NCI-H460 (cell line): Measurements from ENCODE around the gene GOLGA6L1. TPM values are rescaled to one million over a fixed set of nuclear protein-coding genes. Genes with fewer than 3 reads are reported as not detected.
"Not testable (repeated sequence)": the region's sequence is repeated elsewhere in the genome, so short reads cannot be mapped to it uniquely, and the experiment has no call there.

Experiments used
- DNase-seq: peaks from one replicate; pipeline ENCODE4 v3.0.0-alpha.2; 2016; ENCODE audit warnings: low read depth; ENCODE audit errors: extremely low read depth
- polyA plus RNA-seq: library from polyadenylated mRNA; depleted of rRNA; stranded (reverse); fragments of >200 nt; gene quantifications from 2 replicates; pipeline ENCODE4 v1.2.3, GENCODE V29; 2014; cell fraction: nucleus; rRNA removed
- small RNA-seq, 2 experiments: library from RNA; depleted of rRNA; stranded (forward); fragments of <200 nt; gene quantifications; one replicate each; pipeline ENCODE3, GENCODE V24; 2014
- total RNA-seq: library from RNA; depleted of rRNA; stranded (reverse); fragments of >200 nt; shearing (Covaris generic); gene quantifications from 2 replicates; pipeline ENCODE4 v1.2.3, GENCODE V29; 2014; rRNA removed

Gene GOLGA6L1
- total RNA-seq = not detected in 2 replicates
- polyA plus RNA-seq = not detected in 2 replicates

DNA sequence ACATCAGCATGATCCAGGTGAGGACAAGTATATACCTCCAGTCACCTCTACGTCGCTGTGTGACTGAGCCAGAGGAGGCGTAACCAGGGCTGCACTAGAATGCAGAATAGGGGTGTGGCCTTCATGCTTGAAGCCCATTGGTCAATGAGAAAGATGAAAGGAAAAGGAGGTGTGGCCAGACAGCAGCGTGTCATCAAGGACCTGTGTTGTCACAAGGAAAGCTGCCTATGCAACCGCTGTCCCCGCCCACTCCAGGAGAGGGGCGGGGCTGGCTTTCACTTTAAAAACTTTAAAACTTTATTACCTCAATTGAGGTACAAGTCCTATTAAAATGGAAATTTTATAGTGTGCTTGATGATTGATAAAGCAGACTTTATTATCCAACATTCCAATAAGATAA is at the start of gene GOLGA6L1:
Gene GOLGA6L1 (minus strand): TSS at position 101 of the 400 bp plus-strand sequence. CDS start 91 bp downstream, at position 10.
- not testable (repeated sequence) for DNase-seq

GRCh38 chr15:23181201-23181600 is 44.6 kb upstream of the GOLGA6L1 start:
- not testable (repeated sequence) for DNase-seq

DNA sequence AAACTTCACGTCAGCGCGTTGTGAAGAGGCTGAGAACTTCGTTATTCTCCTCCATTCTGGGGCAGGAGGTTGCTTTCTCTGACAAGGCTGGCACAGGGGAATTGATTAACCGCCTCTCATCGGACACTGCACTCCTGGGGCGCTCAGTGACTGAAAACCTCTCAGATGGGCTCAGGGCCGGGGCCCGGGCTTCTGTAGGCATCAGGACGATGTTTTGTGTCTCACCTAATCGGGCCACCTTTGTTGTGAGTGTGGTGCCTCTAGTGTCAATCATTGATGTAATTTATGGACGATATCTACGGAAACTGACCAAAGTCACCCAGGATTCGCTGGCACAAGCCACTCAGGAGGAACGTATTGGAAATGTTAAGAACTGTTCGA is 43.9 kb upstream of the GOLGA6L1 start:
- not testable (repeated sequence) for DNase-seq

GRCh38 chr15:23179768-23180546 is 43.3 kb upstream of the GOLGA6L1 start:
- not testable (repeated sequence) for DNase-seq

GRCh38 chr15:23176683-23177082 is 40.1 kb upstream of the GOLGA6L1 start:
- DNase-seq = not testable (repeated sequence)

DNA sequence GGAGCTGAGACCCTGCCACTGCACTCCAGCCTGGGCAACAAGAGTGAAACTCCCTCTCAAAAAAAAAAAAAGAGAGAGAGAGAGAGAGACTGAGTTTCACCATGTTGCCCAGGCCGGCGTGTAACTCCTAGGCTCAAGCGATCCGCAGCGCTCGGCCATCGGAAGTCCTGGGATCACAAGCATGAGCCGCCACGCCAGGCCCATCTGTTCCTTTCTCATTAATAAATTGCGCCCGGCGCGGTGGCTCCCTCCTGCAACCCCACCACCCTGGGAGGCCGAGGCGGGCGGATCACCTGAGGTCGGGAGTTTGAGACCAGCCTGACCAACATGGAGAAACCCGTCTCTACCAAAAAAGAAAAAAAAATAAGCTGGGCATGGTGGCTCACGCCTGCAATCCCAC is 39.0 kb upstream of the GOLGA6L1 start:
- not testable (repeated sequence) for DNase-seq

GRCh38 chr15:23174609-23175140 is 38.1 kb upstream of the GOLGA6L1 start:
- DNase-seq = not testable (repeated sequence)

GRCh38 chr15:23132787-23133186 is 3.8 kb downstream of the GOLGA6L1 start:
- not testable (repeated sequence) for DNase-seq

- no peak for DNase-seq
Measured at GRCh38 chr15:23118208-23118607, 18.4 kb downstream of the GOLGA6L1 start.

DNA sequence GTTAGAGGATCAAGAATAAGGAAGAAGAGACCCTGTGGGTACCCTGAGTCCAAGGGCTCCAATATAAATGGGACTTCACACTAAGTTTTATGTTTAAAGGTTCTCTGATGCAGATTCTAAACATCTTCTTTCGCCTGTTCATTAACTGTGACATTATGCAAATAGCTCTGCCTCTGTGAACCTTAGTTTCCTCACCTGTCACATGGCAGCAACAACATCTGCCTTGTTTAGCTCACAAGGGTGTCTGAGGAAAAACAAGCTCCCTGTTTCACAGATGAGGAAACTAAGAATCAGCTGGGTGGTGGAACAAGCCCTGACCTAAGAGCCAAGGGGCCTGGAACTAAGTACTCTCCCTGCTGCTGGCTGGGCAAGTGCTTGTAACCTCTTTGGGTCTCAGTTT is 40.8 kb downstream of the GOLGA6L1 start:
- DNase-seq = no peak

DNA sequence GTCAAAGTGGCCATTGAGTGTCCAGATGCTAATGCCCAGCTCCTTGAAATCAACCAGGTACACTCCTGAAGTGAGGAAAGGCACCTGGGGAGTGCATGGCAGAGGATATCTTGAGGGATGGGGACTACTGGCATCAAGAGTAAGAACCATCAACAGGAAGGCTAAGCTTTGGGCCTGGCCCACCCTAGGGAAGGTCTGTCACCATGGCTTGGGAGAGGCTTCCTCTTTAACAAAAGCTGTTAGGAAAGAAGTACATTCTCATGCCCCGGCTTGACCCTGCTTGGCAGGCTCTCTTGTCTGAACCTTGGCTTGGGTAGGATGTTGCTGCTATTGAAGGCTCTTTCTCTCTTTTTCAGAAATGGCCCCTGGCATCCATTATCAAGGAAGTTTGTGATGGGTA is 53.5 kb downstream of the GOLGA6L1 start:
- DNase-seq = no peak

DNA sequence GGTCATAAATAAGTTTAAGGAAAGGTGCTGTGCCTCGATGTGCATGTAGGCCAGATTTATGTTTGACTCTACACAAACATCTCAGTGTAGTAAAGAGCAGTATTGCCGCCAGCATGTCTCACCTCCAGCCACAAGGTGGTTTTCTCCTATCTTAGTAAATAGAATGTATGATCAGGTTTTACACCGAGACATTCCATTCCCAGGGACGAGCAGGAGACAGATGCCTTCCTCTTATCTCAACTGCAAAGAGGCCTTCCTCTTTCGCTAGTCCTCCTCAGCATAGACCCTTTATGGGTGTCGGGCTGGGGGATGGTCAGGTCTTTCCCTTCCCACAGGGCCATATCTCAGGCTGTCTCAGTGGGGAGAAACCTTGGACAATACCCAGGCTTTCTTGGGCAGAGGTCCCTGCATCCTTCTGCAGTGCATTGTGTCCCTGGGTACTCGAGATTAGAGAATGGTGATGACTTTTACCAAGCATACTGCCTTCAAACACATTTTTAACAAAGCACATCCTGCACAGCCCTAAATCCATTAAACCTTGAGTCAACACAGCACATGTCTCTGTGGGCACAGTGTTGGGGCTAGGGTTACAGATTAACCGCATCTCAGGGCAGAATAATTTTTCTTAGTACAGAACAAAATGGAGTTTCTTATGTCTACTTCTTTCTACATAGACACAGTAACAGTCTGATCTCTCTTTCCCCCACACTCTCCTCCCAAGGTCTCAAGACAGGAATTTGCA is 54.5 kb downstream of the GOLGA6L1 start:
- DNase-seq = not testable (repeated sequence)

GRCh38 chr15:23081271-23081670 is 55.4 kb downstream of the GOLGA6L1 start:
- DNase-seq = no peak

- no peak for DNase-seq
Measured at GRCh38 chr15:23079766-23080165, 56.9 kb downstream of the GOLGA6L1 start.

Small RNAs within 50 kb of the gene (small RNA-seq; reads per million reads assigned to genes)
- gene RN7SL106P = 0 reads per million in 2 experiments

Other genes starting within 250 kb of the GOLGA6L1 start
- 70.5 and 72.8 TPM in 2 replicates for gene CYFIP1, start 156.5 kb downstream of the GOLGA6L1 start, total RNA-seq
- gene TUBGCP5, start 97.3 kb downstream of the GOLGA6L1 start, total RNA-seq = 21.2 and 24.7 TPM in 2 replicates
- not detected in 2 replicates for gene GOLGA6L26, start 197.4 kb upstream of the GOLGA6L1 start, total RNA-seq
- not detected in 2 replicates for gene GOLGA8S, start 217.9 kb upstream of the GOLGA6L1 start, total RNA-seq